Measurements from ENCODE around the gene TOR1AIP2.

GRCh38 chr1:179798213-179798863, 79.3 kb downstream of the TOR1AIP2 start:
- TF ChIP-seq POLR2A (IDR thresholded peaks at IDR 0.05): no peak
- no peak for TF ChIP-seq CTCF (IDR thresholded peaks at IDR 0.05)
